Right lung (tissue), 5 donors: ENCODE results near the gene EXOC4. TPM values are rescaled to one million over a fixed set of nuclear protein-coding genes. Genes with fewer than 3 reads are reported as not detected.
"Not testable (repeated sequence)": the region's sequence is repeated elsewhere in the genome, so short reads cannot be mapped to it uniquely, and the experiment has no call there.

Source experiments
- DNase-seq, 2 donors: peaks; one replicate each; pipeline ENCODE4 v3.0.0-alpha.2; 2013
- polyA plus RNA-seq, 5 donors: library from polyadenylated mRNA; unstranded; fragments of 120-200 nt; gene quantifications; one replicate each; pipeline versions ENCODE4 v1.2.1 to v1.2.3, GENCODE V29; 2013; ENCODE audit warnings: inconsistent platforms in 1 of 5, low replicate concordance in 1 of 5; ENCODE audit not compliant: insufficient read length in 5 of 5, insufficient read depth in 1 of 5

The EXOC4 gene
- polyA plus RNA-seq, 5 donors = 44.0 to 67.8 (median 61.9) TPM

GRCh38 chr7:133751079-133751478 lies 498.2 kb downstream of the EXOC4 start:
- no peak for DNase-seq

- no peak for DNase-seq
Observed at GRCh38 chr7:133753513-133753912, 500.6 kb downstream of the EXOC4 start.

DNA sequence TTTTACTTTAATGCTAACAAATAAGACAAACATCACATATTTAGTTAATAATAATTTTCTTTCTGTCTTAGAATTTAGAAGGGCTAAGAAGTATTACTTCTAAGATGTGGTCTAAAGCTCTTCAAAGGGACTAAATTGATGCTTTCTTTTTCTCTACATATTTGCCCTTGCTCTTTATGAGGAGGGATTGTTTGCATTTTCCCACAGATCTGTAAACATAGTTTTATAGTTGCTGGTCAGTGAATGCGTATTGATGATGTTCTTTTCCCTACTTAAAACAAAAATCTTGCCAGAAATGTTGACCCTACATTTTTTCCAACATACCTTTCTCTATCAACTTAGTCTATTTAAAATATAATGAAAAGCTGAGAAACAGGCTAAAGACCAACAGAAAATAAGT lies 501.8 kb downstream of the EXOC4 start:
- DNase-seq = no peak

DNA sequence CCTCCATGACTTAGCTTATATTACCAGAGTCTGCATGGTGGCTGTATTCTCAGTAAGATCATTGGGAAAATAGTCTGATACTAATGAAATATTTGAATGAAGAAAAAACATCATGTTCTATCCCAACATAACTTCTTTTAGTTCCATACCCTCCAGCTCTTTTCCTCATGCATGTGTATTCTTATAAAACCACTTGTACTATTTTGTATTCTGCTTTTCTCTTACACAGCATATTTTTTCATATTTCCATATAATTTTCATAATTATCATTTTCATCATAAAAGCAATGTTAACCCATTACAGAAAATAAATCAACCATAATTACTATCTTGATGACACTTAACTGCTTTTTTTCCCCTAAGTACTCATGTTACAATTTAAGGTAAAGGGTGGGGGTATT lies 503.0 kb downstream of the EXOC4 start:
- DNase-seq = no peak

DNA sequence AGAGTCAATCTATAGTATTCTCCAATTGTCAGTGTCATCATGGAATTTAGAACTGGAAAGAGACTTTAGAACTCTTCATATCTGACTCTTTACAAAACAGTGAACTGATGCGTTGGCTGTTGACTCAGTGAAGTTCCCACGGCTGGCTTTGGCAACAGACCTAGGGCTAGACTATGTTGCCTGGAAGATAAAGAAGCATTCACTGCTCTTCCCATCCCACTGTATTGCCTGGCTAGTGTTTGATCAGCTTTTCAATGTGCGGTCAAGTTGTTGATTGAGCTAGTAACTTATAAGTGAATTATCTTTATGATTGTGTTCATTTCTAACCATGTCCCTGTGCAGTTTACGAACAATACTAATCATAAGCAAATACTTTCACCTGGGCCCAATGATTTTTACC lies 508.6 kb downstream of the EXOC4 start:
- DNase-seq = no peak

DNA sequence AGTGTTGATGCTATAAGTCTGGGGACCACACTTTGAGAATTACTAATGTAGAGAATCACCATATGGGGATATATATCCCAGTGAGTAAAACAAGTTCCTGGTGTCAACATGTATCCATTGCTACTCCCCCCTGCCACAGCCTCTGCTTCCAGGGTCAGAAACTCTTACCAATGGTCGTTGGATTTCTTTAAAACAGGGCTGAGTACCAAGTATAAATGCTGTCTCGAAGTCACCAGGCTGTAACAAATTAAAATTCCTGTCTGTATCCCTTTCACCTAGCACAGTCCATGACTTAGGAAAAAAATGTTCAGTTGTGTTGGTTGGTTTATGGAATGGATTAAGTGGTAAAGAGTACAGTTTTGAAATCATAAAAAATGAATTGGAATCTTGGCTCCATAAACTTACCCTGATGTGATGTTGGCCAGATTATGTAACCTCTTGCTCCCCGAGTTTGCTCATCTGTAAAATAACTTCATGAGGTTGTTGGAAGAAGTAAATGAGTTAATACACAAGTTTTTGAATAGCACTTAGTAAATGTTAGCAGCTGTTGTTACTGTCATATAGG lies 510.3 kb downstream of the EXOC4 start:
- no peak for DNase-seq

- DNase-seq = no peak
Observed at GRCh38 chr7:133769668-133770067, 516.8 kb downstream of the EXOC4 start.

DNA sequence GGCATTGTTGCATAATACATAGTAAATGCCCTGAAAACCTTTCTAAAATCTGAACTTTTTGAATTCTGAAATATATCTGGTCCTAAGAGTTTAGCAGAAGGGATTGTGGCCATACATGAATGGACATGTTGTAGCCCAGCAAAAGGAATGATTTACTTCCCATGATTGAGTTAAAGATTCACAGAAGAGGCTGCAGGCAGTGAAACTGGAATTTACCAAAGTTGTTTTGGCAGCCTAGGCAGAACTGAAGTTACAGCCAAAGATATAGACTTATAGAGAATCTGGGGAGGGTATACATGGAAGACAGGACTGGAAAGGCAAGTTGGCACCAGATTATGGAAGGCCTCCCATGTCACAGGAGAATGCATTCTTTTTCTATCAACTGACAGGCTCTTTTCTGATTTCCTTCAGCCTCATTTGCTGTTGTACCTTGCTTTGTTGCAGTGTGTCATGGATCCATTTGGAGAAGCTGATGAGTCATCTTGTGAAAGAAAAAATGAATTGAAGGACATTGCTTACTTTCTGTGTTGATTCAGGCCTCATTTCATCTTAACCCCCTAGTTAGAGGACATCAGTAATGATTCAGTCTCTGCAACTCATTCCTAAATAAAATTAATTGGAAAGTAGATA lies 518.1 kb downstream of the EXOC4 start:
- DNase-seq = no peak

- DNase-seq = no peak
Observed at GRCh38 chr7:133771788-133772419, 519.0 kb downstream of the EXOC4 start.

GRCh38 chr7:133773601-133774000 lies 520.7 kb downstream of the EXOC4 start:
- DNase-seq = no peak

- DNase-seq = no peak
Observed at GRCh38 chr7:133775201-133775600, 522.3 kb downstream of the EXOC4 start.

- no peak for DNase-seq
Observed at GRCh38 chr7:133776266-133776665, 523.4 kb downstream of the EXOC4 start.

GRCh38 chr7:133777701-133778100 lies 524.8 kb downstream of the EXOC4 start:
- no peak for DNase-seq

GRCh38 chr7:133778472-133778871 lies 525.6 kb downstream of the EXOC4 start:
- no peak for DNase-seq

- DNase-seq = not testable (repeated sequence)
Observed at GRCh38 chr7:133779538-133779937, 526.7 kb downstream of the EXOC4 start.

DNA sequence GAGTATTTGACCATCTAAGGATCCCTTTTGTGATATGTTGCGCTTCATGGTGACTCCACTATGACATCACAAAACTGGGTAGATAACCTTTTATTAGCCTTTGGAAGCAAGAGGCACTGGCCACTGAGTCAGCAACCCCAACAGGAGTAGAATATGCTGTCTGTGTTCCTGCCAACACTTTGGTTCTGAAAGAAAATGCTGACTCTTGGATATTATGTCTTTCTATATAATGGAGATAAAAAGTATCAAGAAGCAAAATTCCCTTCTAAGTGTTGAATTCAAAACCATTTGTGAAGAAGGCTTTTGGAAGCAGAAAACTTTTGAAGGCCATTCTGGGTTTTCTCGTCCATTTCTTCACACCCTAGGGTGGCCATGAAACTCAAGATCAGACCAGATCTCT lies 528.0 kb downstream of the EXOC4 start:
- DNase-seq = no peak

DNA sequence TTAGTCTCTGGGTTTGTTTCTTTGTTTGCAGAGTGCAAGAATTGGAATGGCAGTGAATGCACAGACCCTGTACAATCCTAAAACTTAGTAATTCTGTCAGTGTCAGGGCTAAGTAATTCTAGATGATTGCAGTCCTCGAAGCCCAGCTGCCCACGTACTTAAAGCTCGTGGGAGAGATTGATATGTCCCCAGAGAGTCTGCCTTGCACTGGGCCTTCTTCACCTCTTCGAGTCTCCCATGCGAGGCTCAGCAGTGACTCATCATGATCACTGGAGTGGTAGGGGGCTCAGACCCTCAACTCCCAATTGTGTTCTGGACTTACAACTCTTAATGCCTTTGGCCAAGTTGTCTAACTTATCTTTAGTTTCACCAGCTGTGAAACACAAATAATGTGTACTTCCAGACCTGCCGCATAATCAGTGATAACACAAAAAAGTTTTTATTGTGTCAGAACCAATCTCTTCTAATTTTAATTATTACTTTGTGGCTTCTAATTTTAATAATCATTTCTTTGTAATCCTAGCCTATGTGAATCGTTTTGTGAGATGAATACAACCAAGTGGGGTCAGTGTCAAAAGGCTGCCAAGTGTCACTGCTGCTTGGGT lies 528.7 kb downstream of the EXOC4 start:
- DNase-seq = no peak

DNA sequence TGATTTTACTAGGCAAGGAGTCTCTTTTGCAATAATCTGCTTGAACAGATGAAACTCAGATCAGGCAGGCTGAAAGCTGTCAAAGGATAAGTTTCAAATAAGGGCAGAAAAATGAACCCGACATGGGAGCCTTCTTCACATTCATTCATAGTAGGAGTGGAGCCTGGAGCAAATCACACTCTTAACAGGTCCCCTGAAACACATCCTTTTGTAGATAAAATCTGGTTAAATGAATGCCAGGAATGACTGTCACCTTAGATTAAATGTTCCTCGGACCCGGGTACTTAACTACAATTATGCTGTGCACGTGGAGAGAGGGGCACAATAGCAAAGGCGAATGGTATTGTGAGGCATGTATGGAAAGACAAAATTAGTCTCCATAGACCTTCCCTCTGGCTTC lies 529.6 kb downstream of the EXOC4 start:
- no peak for DNase-seq

DNA sequence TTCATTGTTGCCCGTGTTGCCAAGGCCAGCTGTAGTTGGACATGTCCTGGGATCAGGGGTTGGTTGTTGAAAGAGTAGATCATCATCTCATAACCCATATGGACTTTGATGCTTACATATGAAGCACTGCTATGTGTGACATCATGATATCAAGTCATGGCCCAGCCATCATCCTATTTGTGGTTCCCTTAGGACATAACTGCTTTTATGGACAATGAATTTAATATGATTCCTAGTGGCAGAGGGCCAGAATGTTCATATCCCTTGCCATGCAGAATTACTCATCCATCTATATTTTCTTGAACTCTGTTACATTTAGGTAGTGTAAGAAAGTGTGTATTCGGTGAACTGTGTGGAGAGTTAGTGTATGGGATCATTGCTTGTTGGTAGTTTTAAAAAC lies 530.4 kb downstream of the EXOC4 start:
- no peak for DNase-seq

DNA sequence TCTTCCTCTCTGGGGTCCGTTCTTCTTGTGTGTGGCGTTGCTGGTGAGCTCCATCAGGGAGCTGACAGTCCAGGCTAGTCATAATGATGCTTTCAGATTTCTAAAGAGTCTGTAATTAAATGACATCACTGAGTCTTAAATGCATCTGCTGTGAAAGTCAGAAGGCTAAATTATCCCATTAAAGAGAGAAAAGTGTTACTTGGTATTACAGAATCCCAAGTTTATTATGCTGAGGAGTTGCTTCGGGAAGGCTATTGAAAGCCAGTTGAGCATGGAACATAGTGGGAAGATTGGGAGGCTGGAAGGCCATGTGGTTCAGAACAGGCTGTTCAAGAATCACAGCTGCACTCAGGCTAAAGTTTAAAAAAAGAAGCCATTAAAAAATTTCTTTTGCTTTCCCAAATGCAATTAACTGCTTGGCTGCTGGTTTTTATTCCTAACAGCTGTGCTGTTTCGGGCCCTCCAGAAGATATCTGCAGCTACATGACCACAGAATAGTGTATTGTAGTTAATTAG lies 531.7 kb downstream of the EXOC4 start:
- peak; percentile 26 to 27 for DNase-seq

GRCh38 chr7:133786401-133786937 lies 533.6 kb downstream of the EXOC4 start:
- no peak for DNase-seq

- no peak for DNase-seq
Observed at GRCh38 chr7:133789974-133790373, 537.1 kb downstream of the EXOC4 start.

DNA sequence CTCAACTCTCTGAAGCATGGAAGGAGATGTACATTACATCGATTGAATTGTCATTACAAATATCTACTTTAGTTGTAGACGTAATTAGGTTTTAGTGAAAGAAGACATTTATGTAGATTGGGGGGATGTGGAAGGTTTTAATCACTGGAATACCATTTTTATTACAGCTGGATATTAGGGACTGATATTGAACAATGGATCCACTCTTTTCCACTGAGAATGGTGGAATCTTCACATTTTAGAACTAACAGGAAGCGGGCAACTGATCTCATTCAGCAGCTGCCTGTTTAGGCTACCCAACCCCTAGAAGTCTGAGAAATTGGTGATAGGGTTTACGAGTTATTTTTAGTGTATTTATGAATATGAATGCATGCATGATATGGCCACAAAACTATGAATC lies 538.0 kb downstream of the EXOC4 start:
- DNase-seq = no peak
